ENCODE results near the gene RBBP4. TPM values are rescaled to one million over a fixed set of nuclear protein-coding genes. Genes with fewer than 3 reads are reported as not detected.

Gene RBBP4
- polyA plus RNA-seq, 3 donors, result 356 to 360 (median 357) TPM

DNA sequence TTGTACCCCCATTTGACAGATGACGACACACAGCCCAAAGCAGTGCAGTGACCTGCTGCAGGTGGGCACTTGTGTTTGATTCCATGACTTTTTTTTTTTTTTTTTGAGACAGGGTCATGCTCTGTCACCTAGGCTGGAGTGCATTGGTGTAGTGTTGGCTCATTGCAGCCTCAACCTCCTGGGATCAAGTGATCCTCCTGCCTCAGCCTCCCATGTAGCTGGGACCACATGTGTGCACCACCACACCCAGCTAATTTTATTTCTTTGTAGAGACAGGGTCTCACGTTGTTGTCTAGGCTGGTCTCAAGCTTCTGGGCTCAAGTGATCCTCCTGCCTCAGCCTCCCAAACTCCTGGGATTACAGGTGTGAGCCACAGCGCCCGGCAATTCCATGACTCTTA, 66.5 kb downstream of the RBBP4 start:
- no peak for DNase-seq (ENCODE audit: low read depth in 3 of 3, low spot score in 2 of 3)

DNA sequence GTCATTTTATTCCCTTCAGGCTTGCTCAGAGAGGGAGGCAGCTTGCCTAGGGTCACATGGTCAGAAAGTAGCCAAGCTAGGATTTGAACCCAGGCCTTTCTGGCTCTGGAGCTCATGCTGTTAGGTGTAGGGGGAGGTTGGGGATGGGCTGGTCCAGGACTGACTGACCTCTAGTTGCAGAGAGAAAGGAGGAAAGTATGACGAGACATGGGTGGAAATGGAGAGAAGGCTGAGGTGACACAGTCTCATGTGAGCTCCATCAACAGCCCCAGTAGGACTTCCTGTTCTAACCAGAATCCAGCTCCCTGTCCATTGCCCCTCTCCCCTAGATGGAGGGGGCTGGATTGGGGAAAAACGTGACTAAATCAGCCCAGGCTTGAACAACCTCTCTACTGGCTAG, 67.0 kb downstream of the RBBP4 start:
- no peak for DNase-seq (ENCODE audit: low read depth in 3 of 3, low spot score in 2 of 3)

DNA sequence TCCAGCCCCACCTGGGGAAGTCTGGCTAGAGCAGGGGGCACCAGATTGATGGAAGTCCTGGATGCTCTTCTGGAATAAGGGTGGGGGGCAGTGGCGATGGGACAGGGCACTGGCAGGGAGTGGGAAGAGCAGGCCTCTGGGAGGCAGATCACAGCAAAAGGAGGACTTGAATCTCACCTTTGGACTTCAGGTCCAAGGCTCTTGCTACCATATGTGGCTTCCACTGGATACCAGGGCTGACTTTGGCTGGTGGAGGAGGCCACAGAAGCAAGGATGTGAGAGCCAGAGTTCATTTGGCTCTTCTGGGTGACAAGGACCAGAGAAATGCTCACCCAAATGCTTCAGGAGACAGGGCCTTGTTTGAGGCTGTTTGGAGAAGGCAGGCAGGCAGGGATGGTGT, 67.5 kb downstream of the RBBP4 start:
- DNase-seq (ENCODE audit: low read depth in 3 of 3, low spot score in 2 of 3), result no peak

- DNase-seq (ENCODE audit: low read depth in 3 of 3, low spot score in 2 of 3), result no peak
Observed at GRCh38 chr1:32719681-32720275, 68.8 kb downstream of the RBBP4 start.

DNA sequence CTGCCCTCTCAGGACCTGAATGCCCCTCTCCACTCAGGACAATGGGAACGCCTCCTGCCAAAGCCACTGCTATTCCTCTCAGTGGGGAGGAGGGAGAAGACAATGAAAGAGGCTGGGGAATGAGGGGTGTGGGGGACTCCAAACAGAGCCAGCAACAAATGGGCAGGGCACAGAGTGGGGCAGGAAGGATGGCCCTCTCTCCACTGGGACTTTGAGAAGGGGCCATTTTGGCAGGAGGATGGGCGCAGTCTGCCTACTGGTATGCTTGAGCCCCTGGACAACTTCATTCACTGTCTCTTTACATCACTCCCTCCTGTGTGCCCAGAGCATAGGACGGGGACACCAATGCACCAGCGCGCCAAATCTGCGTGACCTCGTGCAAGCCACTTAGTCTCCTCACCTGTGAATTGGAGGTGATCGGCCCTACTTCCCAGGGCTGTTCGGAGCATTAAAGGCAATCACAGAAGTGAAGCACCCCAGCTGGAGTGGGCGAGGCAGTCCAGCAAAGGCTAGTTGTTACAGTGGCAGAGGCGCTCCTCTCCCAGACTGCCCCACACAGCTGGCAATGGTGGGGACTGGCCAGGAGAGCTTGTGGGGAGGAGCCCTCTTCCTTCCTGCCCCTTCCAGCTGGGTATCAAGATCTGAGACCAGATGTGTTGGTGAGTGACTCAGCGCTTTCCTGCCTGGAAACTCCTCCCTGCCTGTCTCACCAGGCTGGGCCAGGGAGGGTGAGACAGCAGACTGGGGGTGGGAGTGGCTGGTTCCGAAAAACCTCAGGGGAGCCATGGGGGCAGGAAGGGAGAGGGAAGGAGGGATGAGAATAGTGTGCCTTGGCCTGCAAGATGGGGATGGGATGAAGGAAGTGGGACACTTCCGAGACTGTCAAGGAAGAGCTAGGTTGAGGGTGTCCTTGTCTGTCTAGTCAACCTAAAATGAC, 73.9 kb downstream of the RBBP4 start:
- no peak for DNase-seq (ENCODE audit: low read depth in 3 of 3, low spot score in 2 of 3)

DNA sequence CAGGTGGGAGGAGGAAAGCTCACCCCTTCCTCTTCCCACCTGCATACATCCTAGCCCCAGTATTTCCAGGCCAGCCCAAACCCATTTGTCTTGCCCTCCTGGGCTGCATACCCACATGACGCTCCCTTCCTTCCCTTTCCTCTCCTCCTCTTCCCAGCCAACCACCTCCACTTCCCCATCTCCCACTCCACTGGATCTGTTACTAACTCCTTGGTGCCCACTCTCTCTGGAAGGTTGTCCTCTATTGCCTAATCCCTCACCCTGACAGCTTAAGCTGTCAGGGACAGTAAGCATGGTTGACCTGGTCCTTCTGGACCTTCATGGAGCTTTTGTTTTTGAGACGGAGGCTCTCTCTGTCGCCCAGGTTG, 74.6 kb downstream of the RBBP4 start:
- DNase-seq (ENCODE audit: low read depth in 3 of 3, low spot score in 2 of 3), result no peak

GRCh38 chr1:32727876-32728275, 76.9 kb downstream of the RBBP4 start:
- DNase-seq (ENCODE audit: low read depth in 3 of 3, low spot score in 2 of 3), result no peak

- no peak for DNase-seq (ENCODE audit: low read depth in 3 of 3, low spot score in 2 of 3)
Observed at GRCh38 chr1:32728413-32729077, 77.5 kb downstream of the RBBP4 start.

DNA sequence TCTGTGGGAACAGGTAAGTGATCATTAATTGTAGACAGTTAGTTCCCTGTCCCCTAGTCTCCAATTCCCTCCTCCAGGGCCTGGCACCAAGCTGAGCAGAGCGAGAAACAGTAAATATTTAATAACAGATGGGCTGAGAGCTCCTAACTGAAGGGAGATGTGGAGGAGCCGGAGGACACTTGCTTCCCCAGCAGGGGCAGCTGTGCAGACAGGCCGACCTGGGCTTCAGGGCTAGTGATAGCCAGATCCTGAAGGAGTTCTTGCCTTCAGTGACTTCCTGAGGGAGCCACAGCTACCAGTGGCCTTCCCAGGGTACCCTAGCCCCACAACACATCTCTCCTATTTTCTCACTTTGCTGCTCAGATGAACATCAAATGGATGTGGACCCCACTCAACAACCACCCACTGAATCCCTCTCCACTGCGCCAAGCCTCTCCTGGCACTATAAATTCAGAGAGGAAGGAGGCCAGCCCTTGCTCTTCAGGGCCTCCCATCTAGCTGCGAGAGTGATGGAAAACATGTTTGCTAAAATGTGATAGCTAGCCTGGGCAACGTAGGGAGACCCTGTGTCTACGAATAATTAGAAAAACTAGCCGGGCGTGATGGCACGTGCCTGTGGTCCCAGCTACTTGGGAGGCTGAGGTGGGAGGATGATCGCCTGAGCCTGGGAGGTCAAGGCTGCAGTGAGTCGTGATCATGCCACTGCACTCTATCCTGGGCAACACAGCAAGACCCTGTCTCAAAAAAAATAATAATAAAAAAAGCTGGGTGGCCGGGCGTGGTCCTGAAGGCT, 78.4 kb downstream of the RBBP4 start:
- no peak for DNase-seq (ENCODE audit: low read depth in 3 of 3, low spot score in 2 of 3)

DNA sequence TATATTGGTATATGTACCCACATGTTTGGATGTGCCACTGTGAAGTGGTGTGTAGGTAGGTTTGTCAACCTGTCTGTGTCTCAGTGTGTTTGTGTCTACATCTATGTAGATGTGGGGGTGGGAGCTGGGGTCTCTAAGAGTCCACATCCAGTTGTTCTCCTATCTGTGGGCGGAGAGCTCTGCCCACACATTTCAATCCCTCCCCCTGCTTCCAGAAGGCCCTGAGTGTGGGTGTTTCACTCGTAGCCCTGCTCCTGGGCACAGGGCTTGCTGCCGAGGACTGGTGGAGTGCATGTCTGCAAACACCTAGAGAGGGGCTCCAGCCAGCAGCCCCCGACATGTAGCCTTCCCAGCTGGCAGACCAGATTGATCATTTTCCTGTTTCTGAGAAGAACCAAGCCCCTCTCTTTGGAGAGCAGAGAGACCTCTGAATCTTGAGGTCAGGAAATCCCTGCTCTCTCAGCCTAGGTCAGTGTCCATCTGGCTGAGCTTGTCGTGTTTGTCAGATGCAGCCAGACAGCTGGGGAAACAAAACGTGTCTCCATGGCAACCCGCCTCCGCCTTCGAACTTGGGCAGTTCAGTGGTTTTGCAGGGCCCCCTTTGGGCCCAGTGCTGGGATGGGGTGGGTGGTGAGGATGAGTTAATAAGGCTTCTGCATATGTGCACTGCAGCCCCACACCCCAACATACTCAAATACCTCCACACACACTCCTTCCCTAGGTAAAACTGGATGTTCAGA, 82.7 kb downstream of the RBBP4 start:
- DNase-seq (ENCODE audit: low read depth in 3 of 3, low spot score in 2 of 3), result no peak

Other genes with a start within 250 kb of the RBBP4 start
- 1 to 10 TPM in 1 of 3 donors, under 1 TPM in 2; 0.89 to 1.1 (median 1.00) TPM for gene ZBTB8B, start 186.1 kb upstream of the RBBP4 start, polyA plus RNA-seq (ENCODE audit: insufficient read length in 3 of 3)
- gene ZBTB8A, start 111.8 kb upstream of the RBBP4 start, polyA plus RNA-seq (ENCODE audit: insufficient read length in 3 of 3), result 10 to 100 TPM; 17.7 to 18.1 (median 18.0) TPM
- 10 to 100 TPM; 38.7 to 48.6 (median 48.0) TPM for gene ZBTB8OS, start 658 bp upstream of the RBBP4 start, polyA plus RNA-seq (ENCODE audit: insufficient read length in 3 of 3)
- gene SYNC, start 51.6 kb downstream of the RBBP4 start, polyA plus RNA-seq (ENCODE audit: insufficient read length in 3 of 3), result 1 to 10 TPM in 2 of 3 donors, under 1 TPM in 1; 0.97 to 1.9 (median 1.3) TPM
- gene YARS1, start 166.2 kb downstream of the RBBP4 start, polyA plus RNA-seq (ENCODE audit: insufficient read length in 3 of 3), result 10 to 100 TPM; 63.1 to 64.2 (median 64.0) TPM
- 10 to 100 TPM; 30.5 to 33.6 (median 31.0) TPM for gene S100PBP, start 166.4 kb downstream of the RBBP4 start, polyA plus RNA-seq (ENCODE audit: insufficient read length in 3 of 3)
- 10 to 100 TPM; 45.6 to 60.6 (median 46.6) TPM for gene FNDC5, start 219.7 kb downstream of the RBBP4 start, polyA plus RNA-seq (ENCODE audit: insufficient read length in 3 of 3)
- under 1 TPM; 0.25 to 0.35 (median 0.33) TPM for gene HPCA, start 235.3 kb downstream of the RBBP4 start, polyA plus RNA-seq (ENCODE audit: insufficient read length in 3 of 3)